22Rv1 (cell line): ENCODE data around the gene LHFPL2.

Experiments
- CTCF ChIP-seq: fragments of 450-650 bp; IDR thresholded peaks from 2 replicates; pipeline ENCODE4 v1.5.1; 2017; ENCODE audit warnings: mild to moderate bottlenecking
- ZFX ChIP-seq: fragments of 450-650 bp; IDR thresholded peaks from 2 replicates; pipeline ENCODE4 v1.6.1; 2017; ENCODE audit warnings: antibody characterized with exemption, borderline replicate concordance

- TF ChIP-seq CTCF (no peak), ZFX (no peak)
Observed at GRCh38 chr5:78499485-78499884, 149.1 kb downstream of the LHFPL2 start.
